ENCODE measurements around the gene ASB5. TPM values are rescaled to one million over a fixed set of nuclear protein-coding genes. Genes with fewer than 3 reads are reported as not detected.
"Not testable (repeated sequence)": the region's sequence is repeated elsewhere in the genome, so short reads cannot be mapped to it uniquely, and the experiment has no call there.

ASB5 gene, protein sequence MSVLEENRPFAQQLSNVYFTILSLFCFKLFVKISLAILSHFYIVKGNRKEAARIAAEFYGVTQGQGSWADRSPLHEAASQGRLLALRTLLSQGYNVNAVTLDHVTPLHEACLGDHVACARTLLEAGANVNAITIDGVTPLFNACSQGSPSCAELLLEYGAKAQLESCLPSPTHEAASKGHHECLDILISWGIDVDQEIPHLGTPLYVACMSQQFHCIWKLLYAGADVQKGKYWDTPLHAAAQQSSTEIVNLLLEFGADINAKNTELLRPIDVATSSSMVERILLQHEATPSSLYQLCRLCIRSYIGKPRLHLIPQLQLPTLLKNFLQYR
- 3.8 TPM for total RNA-seq
- long read RNA-seq, partial matches to known transcripts = 1 of 2 reads
- long read RNA-seq, other reads (novel, unspliced or antisense) = 1 of 2 reads

DNA sequence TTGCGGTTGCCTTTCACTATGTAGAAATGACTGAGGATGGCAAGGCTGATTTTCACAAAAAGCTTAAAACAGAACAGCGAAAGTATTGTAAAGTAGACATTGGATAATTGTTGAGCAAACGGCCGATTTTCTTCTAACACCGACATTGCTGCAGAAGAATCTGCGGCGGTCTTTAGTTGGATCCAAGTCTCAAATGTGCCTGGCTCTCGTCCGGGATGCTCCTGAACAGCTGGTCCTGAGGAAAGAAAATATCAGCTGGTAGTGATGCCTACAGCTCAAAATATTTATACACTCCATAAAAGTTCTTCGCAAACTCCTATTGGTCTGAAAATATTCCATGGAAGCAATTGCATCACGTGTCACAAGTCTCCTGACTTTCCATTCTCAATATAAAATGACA, at the start of gene ASB5:
Gene ASB5 (minus strand): TSS at position 260 of the 400 bp plus-strand sequence. CDS start 114 bp downstream, at position 146.
- DNase-seq (ENCODE audit: low spot score) = no peak
- intact Hi-C loops (cut with DNase I) = no loop called here

DNA sequence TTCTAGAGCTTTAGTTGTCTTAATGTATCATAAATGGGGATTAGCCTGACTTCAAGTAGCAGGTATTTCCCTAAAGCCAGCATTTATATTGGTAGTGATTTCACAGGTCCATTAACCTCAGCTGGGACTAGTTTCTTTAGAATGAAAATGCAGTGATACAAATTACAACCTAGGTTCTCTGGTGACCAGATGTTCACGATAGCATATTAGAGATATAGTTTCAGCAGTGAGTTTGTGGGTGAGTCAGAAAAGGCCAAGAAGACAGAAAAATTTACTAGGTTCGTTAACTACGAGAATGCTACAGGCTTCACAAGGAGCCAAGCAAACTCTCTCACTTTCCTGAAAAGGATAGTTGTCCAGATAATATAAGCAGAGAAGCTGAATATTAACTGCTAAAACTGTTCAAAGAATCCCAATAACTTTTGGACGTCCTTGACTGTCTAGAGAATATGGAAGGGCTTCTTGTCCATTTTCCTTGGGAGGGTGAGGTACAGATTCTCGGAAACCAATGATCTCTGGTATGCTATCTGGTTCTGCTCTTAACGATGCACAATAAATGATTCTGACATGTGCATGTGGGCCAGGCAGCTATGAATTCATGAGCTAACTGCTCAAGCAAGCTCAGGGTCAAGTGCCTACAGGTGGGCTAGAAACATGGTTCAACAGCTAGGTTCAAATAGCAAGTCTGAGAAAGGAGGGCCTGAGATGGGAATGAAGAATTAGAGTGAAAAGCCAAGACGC, 44.7 kb upstream of the ASB5 start:
- no peak for DNase-seq (ENCODE audit: low spot score)
- intact Hi-C loops (cut with DNase I) = no loop called here

DNA sequence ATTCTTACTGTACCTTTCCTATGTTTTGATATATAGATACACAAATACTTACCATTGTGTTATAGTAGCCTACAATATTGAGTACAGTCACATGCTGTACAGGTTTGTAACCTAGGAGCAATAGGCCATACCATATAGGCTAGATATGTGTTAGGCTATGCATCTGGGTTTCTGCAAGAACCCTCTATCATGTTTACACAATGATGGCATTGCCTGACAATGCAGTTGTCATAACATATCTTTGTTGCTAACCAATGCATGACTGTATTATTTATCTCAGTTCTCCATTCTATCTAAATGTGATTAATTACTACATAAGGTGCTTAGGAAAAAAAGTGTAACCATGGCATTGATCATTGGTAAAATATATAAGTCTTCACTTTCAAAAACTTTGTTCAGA, 40.8 kb upstream of the ASB5 start:
- intact Hi-C loops (cut with DNase I) = no loop called here
- no peak for DNase-seq (ENCODE audit: low spot score)

DNA sequence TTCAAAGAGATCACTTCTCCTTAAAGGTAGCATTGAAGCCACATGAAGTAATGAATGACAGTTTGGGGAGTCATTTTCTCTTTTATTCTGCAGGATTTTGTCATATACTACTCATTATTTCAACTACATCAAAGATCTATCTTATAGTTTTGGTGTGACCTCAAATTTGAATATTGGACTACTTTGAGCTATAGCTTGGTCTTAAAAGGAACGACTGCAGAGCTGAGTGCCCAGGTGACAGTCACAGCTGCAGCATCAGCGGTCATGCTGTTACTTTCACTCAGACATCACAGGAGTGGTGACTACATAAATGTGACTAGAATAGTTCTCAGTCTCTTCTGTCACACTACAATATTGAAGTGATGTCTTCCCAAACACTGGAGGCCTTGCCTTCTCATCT, 40.0 kb upstream of the ASB5 start:
- intact Hi-C loops (cut with DNase I) = no loop called here
- no peak for DNase-seq (ENCODE audit: low spot score)

DNA sequence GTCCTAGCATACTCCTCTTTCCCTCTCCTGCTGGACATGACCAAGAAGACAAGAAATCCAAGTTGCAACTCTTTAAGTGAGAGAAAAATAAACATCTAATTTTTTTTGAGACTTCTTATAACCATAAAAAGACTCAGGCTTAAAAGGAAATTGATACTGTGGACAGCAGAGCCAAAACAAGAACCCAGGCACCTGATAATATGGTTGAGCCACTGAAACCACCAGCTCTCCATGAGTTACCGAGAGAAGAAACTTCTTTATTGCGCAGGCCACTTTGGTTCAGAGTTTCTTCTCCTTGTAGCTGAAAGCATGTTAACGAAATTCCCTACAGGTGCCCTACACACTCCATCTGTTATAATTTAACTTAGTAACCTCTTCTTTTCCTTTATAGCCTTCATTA, 39.4 kb upstream of the ASB5 start:
- intact Hi-C loops (cut with DNase I) = no loop called here
- no peak for DNase-seq (ENCODE audit: low spot score)

DNA sequence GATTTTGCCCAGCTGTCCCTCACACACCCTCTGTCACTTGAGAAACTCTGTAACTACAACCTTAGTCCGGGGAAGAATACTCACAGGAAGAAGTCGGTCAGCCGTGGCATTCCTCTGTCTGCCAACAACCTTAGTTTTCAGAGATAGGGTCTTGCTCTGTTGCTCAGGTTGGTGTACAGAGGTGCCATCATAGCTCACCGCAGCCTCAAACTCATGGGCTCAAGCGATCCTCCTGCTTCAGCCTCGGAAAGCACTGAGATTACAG, 38.6 kb upstream of the ASB5 start:
- no peak for DNase-seq (ENCODE audit: low spot score)
- intact Hi-C loops (cut with DNase I) = no loop called here

DNA sequence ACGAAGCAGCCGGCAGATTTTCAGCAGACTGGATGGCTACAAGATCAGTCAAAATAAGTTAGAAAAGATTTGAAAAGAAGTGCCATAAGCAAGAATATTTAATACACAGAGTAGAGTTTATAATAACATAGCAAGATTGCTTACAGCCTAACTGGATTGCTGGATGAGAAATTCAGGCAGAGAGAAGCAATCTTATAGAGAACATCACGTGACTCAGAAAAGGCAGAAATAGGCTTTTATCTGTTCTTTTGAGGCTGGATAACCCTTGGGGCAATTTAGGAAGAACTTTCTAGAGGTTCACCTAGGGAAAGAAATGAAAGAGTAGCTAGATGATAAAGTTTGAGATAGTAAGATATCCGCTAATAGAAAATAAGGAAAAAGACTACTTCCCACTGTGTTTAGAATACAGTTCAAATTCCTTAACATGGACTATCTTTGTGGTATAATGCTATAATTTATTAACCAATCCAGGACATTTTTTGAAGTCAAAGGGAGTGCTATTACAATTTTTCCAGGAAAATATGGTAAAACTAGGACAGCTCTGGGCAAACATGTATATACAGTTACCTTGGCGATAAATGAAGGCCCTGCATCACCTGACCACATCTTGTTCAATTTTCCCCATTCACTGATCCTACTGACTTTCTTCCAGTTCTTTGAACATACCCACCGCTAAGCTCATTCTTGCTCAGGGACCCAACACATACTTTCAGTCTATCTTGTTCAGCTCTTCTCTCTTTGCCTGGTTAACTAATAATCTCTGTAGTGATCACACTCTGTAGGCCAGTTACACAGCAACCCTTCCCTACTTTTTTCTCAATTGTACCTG, 38.0 kb upstream of the ASB5 start:
- intact Hi-C loops (cut with DNase I) = no loop called here

DNA sequence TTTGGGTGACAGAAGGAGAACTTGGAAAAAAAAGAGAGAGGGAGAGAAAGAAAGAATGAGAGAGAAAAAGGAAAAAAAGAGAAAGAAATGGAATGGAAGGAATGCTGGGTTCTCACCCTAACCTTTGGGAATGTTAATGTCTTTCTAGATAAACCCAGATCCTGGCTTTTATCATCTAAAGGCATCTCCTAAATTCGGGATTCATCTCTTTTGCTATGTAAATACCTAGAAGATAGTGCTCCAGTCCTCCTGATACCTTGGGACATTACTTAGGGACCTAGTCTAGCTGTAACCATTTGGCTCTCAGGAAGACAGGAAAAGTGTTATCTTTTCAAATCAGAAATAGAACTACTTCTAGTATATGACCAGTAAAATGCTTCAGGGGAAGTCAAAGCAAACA, 34.9 kb upstream of the ASB5 start:
- DNase-seq (ENCODE audit: low spot score) = no peak
- intact Hi-C loops (cut with DNase I) = no loop called here

More for the DNA sequence above, 38.0 kb upstream of the ASB5 start:
- no peak for DNase-seq (ENCODE audit: low spot score)

DNA sequence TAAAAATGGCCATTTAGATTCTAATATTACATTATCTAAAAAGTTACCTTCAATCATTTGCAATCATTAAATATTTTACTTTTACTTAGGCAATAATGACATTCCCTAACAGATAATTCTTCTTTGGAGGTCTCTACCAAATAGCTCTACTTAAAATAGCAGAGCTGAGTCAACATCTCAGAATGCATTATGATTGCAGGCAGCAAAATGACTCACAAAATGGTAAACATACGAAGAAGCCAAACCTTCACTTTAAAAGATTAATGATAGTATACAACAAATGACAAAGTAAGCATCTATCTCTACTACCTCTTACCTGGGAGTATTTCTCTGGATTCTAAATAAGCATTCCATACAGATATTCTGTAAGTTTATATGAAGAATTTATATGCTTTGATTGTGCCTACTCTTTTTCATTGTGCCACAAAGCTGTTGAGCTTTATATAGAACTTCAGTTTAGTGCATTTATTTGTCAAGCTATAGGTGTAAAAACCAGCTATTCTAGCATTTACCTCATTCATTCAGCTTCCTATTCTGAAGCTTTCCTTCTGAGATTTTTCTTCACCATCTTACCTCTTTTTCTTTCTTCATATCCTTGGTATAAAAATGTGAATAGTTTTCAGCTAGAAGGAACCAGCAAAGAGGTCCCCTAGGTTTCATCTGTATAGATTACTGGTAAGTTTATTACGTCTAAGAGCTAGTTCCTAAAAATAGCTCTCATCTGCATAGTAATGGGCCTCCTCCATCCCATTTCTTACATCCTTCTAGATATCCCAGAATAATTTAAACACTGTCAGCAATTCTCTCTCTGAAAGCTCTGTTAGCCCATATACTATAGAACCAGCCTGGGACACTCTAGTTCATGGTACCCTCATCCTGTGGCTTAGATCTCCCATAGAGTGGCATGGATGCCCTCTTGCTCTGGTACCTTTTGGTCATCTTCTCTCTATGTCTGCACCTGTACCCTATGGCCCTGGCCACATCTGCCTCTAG, 33.6 kb upstream of the ASB5 start:
- intact Hi-C loops (cut with DNase I) = no loop called here
- no peak for DNase-seq (ENCODE audit: low spot score)

DNA sequence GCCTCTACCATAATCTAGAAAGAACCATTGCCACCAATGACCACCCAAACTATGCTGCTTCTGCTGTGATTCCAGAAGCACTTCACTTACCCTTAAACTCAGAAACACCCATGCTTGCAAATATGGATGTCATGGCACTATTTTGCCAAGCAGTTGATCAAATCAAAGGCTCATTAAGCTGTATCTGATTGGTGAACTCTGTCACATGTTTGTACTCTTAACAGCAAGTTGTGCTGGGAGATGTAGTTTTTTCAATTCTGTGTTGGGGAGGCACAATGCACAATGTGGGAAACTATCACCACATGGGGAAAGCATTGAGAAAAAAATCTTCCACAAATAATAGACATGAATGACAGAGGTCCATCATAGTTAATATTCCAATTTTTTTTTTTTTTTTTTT, 31.5 kb upstream of the ASB5 start:
- intact Hi-C loops (cut with DNase I) = no loop called here

DNA sequence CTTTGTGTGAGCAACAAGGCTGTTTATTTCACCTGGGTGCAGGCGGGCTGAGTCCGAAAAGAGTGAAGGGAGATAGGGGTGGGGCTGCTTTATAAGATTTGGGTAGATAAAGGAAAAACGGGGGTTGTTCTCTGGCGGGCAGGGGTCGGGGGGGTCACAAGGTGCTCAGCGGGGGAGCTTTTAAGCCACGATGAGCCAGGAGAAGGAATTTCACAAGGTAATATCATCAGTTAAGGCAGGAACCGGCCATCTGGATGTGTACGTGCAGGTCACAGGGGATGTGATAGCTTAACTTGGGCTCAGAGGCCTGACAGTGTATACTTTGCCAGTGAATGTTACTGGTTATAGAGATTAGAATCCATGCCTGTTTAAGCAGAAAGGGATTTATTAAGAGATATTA, 31.0 kb upstream of the ASB5 start:
- intact Hi-C loops (cut with DNase I) = no loop called here
- DNase-seq (ENCODE audit: low spot score) = no peak

More for the DNA sequence above, 31.5 kb upstream of the ASB5 start:
- no peak for DNase-seq (ENCODE audit: low spot score)

DNA sequence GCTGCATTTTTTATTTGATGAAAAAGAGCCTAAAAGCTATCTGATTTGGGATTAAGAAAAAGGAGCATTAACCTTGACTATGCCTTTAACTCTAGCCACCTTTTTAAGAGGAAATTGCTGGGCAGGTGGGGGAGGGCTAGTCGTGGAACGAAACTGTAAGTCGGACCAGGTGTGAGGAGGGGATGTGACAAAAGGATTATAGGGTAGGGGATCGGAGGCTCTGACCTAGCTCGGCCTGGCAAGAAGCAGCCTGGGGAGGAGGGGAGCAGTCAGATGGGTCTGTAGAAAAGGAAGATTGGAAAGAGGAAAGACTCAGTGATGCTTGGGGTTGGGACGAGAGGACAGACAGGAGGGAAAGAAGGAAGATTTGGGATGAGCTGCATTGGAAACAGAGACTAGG, 29.6 kb upstream of the ASB5 start:
- intact Hi-C loops (cut with DNase I) = no loop called here
- DNase-seq (ENCODE audit: low spot score) = no peak

DNA sequence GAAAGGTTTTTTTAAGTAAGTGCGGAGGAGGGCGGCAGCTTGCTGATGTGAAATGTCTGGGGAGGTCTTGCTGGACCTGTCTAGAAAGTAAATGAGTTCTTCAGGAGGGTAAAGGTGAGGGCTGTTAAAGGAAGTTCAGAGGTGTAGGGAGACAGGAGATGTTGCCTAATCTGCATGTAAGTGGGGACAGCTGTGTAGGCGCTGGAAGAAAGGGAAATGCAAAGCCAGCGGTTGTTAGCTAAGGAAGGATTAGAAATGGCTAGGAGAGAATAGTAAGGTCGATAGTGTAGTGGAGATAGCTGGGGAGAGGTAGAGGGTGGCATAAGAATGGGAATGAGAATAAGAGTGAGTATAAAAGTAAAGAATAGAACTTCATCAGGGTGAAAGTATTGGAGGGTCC, 26.9 kb upstream of the ASB5 start:
- DNase-seq (ENCODE audit: low spot score); intact Hi-C loops (cut with DNase I): not testable (repeated sequence)

DNA sequence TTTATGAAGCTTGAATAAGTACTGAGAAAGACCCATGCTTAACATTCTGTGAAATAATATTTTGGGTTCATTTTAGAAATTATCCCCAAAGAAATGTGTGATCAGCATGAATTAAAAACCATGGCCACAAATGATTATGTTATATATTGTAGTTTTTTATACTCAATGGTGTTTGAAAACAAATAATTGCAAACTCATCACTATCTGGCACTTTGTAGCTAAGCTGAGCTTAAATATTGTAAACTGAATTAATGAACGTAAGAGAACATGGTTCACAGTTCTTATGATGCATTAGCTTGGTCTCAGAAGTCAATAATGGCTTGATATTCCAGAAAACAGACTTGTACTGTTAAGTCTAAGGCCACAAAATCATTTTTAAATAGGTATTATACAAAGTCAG, 24.6 kb upstream of the ASB5 start:
- intact Hi-C loops (cut with DNase I) = no loop called here
- DNase-seq (ENCODE audit: low spot score) = no peak

DNA sequence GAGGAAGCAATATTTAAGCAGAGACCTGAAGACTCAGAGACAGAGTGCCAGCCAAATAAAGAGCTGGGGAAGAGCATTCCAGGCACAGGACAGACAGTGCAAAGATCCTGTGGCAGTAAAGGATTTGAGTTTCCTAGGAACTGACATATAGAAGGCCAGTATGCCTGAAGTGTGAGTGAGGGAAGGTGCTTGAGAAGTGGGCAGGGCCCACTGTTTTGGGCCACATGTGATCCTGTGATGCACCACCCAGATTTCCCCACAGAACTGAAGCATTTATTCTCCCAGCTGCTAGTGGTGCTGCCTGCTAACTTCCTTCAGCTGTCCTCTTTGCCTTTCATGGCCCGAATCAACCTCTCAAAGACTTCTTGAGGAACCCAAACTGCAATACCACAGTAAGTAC, 23.9 kb upstream of the ASB5 start:
- intact Hi-C loops (cut with DNase I) = no loop called here
- DNase-seq (ENCODE audit: low spot score) = no peak

DNA sequence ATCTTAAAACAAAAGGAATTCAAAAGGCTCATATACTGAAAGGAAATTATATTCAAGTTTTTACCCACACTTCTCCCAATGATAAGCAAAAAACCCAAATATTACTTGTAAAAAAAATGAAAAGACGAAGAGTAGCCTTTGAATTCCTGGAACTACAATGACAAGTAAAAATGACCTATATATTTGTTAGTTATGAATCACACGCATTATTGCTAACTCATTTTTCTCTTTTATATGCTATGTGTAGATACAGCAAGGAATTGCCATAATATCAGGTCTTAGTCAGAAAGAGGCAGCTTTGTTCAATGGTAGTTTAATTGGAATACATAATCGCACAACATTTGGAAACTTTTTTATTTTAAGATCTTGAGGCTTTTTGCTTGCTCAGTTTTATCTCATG, 22.7 kb upstream of the ASB5 start:
- DNase-seq (ENCODE audit: low spot score) = no peak
- intact Hi-C loops (cut with DNase I) = no loop called here

DNA sequence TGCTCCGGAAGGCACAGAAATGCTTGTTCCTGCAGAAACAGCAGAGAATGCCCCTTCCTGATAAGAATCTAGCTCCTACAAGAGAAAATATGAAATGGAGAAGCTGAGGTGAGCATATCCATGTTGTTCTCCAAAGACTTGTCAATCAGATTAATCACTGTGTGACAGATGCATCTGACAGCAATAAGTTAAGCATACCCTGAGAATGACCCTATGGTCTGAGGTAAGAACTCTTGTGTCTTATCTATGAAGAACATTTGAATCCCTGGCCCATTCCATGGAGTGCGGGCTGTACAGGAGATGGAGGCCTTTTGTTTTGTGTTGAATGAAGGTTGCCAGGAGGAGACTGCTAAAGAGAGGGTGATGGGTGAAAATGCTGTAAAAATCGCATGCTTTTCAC, 21.5 kb upstream of the ASB5 start:
- intact Hi-C loops (cut with DNase I) = no loop called here
- no peak for DNase-seq (ENCODE audit: low spot score)

DNA sequence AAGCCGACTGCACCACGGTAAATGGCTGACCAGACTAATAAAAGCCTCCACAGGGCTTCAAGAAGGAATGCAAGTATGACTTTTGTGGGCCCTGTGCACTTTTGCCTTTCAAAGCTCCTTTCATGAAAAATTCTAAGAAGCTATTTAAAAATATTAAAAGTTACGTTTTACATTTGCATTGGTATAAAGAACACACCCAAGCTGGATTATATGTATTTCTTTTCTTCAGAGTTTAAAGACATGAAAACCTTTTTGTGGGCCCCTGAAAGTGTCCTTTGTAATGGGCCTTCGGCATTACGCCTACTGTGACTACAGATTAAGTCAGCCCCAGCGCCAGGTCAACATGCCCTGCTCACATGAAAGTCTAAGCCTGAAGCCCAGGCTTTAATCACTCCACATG, 20.5 kb upstream of the ASB5 start:
- DNase-seq (ENCODE audit: low spot score) = no peak
- intact Hi-C loops (cut with DNase I) = no loop called here

DNA sequence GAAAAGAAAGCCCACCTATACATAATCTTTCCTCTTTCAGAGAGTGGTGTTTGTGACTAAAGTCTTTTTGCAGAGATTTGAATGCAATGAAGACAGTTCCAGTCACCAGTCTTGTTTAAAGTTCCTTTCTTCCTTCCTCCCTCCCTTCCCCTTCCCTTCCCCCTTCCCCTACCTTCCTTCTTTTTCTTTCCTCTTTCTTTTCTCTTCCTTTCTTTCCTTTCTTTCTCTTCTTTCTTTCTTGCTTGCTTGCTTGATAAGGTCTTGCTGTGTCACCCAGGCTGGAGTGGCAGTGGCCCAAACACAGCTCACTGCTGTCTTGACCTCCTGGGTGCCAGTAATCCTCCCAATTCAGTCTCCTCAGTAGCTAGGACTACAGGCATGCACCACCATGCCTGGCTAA, 19.0 kb upstream of the ASB5 start:
- no peak for DNase-seq (ENCODE audit: low spot score)
- intact Hi-C loops (cut with DNase I) = no loop called here
